Esophagus (tissue), 2 donors: ENCODE measurements around the gene DDAH1. TPM values are rescaled to one million over a fixed set of nuclear protein-coding genes. Genes with fewer than 3 reads are reported as not detected.

Source experiments
- H3K27ac ChIP-seq, 2 donors: one replicate each; pipeline ENCODE4 v1.5.1; 2013; ENCODE audit warnings: low read depth in 2 of 2, mild to moderate bottlenecking in 2 of 2, inconsistent platforms in 1 of 2, low read length in 1 of 2, moderate library complexity in 1 of 2
- H3K27me3 ChIP-seq, 2 donors: one replicate each; pipeline ENCODE4 v1.6.1; 2013; ENCODE audit warnings: low read length in 2 of 2, control low read depth in 1 of 2, mild to moderate bottlenecking in 1 of 2; ENCODE audit not compliant: insufficient read depth in 2 of 2, control insufficient read depth in 1 of 2
- H3K36me3 ChIP-seq, 2 donors: one replicate each; pipeline ENCODE4 v1.6.1; 2013; ENCODE audit warnings: low read length in 1 of 2; ENCODE audit not compliant: control insufficient read depth in 2 of 2, insufficient read depth in 2 of 2
- H3K4me1 ChIP-seq, 2 donors: one replicate each; pipeline ENCODE4 v1.6.1; 2013; ENCODE audit warnings: low read length in 1 of 2; ENCODE audit not compliant: control insufficient read depth in 2 of 2, insufficient read depth in 2 of 2
- H3K4me3 ChIP-seq, 2 donors: one replicate each; pipeline ENCODE4 v1.5.1; 2013; ENCODE audit warnings: low read length in 2 of 2, mild to moderate bottlenecking in 2 of 2, low read depth in 1 of 2, moderate library complexity in 1 of 2
- H3K9me3 ChIP-seq, 2 donors: one replicate each; pipeline ENCODE4 v1.6.1; 2013; ENCODE audit warnings: mild to moderate bottlenecking in 2 of 2, low read depth in 1 of 2, low read length in 1 of 2, moderate library complexity in 1 of 2; ENCODE audit not compliant: control insufficient read depth in 2 of 2, insufficient read depth in 1 of 2
- WGBS, 2 donors: extraction: QIAGEN DNeasy Blood & Tissue Kit; methylation state at CpG; one replicate each; pipeline ENCODE4 v1.1.7; 2013; 5-methylcytosine and 5-hydroxymethylcytosine counted together
- polyA plus RNA-seq, 2 donors: library from polyadenylated mRNA; stranded (reverse); fragments of 200-250 nt; gene quantifications; one replicate each; pipeline ENCODE4 v1.2.3, GENCODE V29; 2013
- donor health status: healthy with polysubstance abuse.
- donor health status: Bipolar disorder and iron deficiency.

DDAH1 gene
- polyA plus RNA-seq, 2 donors = 5.9 to 6.9 TPM

DNA sequence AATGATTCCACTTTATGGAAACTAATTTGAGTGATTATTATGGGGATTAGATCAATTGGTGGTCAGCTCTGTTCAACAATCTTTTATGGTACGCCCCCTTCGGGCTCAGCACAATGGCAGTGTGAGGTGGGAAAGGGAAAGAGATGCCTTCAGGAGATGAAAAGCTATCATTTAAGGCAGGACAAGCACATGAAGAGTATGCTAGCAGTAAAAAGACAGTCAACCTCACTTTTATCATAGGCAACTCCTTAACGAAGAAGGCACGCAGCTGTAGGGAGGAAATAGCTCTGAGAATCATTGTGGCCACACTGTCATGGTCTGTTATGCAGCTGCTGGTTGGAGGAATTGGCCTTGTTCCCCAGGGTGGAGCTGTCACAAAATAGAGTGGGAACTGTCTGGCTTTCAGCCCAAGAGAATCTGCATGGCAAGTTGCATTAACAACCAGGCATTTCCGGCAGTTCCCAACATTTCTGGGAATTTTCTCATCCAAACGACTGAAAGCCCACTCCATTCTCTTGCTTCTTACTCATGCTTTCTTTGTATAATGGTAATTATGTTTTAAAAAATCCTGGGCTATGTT is 134.2 kb downstream of the DDAH1 start:
- no peak overlapping the region for H3K4me3 ChIP-seq
- peaks cover 0 to 7% of the 10 kb centered on the region in 2 donors for H3K4me1 ChIP-seq
- WGBS, 2 donors = 58 to 63% methylated on average over 6 of the region's 6 CpGs
- no peaks in the 10 kb centered on the region for H3K36me3 ChIP-seq
- peak overlapping the region in 1 of 2 donors; percentile 31 for H3K27ac ChIP-seq
- H3K9me3 ChIP-seq = no peaks in the 10 kb centered on the region
- no peaks in the 10 kb centered on the region for H3K27me3 ChIP-seq

DNA sequence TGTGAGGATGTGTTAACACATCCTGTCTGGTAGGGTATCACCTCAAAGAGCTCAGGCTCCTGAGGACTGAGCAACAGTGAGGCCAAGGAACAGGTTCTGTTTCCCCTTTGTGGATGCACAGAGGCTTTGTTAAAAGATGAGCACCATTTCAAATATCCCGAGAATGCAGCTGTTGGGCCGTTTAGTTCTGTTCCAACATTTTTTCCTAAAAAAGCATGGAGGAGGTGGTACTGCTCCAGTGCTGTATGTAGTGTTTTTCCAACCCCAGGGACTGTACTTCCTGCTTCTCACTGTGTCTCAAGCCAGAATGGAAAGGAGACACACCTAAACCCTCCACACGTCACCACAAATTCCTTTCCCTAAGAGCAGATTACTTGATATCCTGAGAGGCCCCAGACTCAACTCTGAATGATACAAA is 134.7 kb downstream of the DDAH1 start:
- H3K9me3 ChIP-seq = no peaks in the 10 kb centered on the region
- H3K27me3 ChIP-seq = no peaks in the 10 kb centered on the region
- WGBS, 2 donors = 39 to 41% methylated on average over 3 of the region's 3 CpGs
- H3K27ac ChIP-seq = peak overlapping the region in 1 of 2 donors; percentile 37
- H3K4me1 ChIP-seq = peaks cover 0 to 7% of the 10 kb centered on the region in 2 donors
- no peaks in the 10 kb centered on the region for H3K36me3 ChIP-seq
- no peak overlapping the region for H3K4me3 ChIP-seq

DNA sequence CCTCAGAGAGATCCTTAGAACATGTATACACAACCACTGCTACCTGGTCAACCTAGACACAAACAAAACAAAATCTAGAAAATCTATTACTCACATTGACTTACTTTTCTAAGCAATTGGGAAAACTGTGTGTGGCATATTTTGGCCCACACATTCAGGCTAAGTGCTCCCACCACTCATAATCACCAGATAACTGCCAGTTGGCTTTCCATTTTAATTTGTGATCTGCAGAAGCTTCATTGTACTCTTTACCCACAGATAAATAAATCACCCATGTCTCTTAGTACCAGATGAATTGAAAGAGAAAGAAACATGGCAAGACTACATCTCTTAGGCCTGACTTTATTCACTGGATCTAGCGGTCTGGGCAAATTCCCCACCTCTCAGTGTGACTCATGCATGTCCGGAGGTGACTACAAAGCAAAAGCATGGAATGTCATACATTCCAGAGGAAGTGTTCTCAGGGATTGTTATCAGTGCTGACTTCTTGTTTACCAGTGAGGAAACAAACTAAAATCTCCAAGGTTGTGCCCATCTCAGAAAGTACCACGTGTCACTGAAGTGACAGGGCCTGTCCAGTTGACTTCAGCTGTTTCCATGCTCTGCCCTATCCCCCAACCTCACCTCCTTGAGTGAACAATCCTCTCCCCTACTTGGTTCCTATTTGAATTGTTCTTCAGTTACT is 136.1 kb downstream of the DDAH1 start:
- no peaks in the 10 kb centered on the region for H3K27me3 ChIP-seq
- H3K4me3 ChIP-seq = no peak overlapping the region
- WGBS, 2 donors = 33 to 36% methylated on average over 3 of the region's 3 CpGs
- H3K9me3 ChIP-seq = no peaks in the 10 kb centered on the region
- H3K36me3 ChIP-seq = no peaks in the 10 kb centered on the region
- H3K4me1 ChIP-seq = peaks cover 0 to 7% of the 10 kb centered on the region in 2 donors
- H3K27ac ChIP-seq = peak overlapping the region in 1 of 2 donors; percentile 20

DNA sequence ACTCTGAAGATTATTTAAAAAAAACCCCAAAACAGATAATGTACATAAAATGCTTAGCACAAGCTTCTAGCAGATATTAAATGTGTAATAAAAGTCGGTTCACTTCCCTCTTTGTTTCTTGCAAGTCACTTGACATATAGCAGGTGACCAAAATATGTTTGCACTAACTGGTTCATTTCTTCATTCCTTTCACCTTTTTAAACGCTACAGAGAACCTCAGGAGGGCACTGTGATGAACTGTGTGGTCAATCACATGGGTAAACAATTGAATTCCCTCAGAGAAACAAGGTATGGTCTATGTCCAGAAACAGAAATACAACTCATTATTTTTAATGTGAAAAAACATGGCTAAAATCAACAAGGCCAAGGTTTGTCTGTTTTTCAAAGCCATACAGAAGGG is 137.2 kb downstream of the DDAH1 start:
- Histone ChIP-seq H3K9me3 (no peaks in the 10 kb centered on the region), H3K36me3 (no peaks in the 10 kb centered on the region), H3K27me3 (no peaks in the 10 kb centered on the region), H3K4me3 (no peak overlapping the region), H3K27ac (no peak overlapping the region), H3K4me1 (peaks cover 0 to 7% of the 10 kb centered on the region in 2 donors)
- WGBS, 2 donors = 66 to 84% methylated on average over 2 of the region's 2 CpGs

DNA sequence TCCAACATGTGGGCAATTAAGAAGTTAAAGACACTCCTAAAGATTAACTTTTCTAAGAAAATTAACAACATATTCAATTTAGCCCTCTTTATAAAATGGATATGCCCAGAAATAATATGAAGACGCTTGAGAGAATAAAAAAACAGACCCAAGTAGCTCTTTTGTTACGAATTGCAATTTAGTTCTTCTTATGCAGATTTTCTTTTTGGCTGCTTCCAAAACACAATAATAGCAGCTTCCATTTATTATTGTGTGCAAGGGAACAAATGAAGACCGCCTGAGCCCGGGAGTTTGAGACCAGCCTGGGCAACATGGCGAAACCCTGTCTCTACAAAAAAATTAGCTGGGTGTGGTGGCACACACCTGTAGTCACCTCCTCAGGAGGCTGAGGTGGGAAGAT is 138.1 kb downstream of the DDAH1 start:
- WGBS, 2 donors = 95% methylated on average over 5 of the region's 5 CpGs
- no peaks in the 10 kb centered on the region for H3K27me3 ChIP-seq
- H3K27ac ChIP-seq = no peak overlapping the region
- no peaks in the 10 kb centered on the region for H3K9me3 ChIP-seq
- peaks cover 0 to 7% of the 10 kb centered on the region in 2 donors for H3K4me1 ChIP-seq
- no peak overlapping the region for H3K4me3 ChIP-seq
- no peaks in the 10 kb centered on the region for H3K36me3 ChIP-seq

DNA sequence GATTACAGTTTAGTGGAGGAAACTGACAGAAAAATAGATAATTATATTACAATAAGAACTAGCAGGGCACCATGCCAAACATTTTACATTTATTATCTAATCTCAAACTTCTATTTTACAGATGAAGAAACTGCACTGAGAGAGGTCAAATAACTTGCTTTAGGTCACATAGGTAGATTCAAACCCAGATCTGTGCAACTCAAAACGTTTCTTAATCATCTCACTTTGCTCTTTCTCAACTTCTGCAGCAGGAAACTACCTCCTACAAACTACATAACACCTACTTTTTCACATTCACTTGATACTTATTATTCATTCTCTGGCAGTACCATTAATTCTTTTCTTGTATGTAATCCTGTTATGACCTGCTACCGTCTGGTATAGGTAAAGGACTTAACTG is 138.6 kb downstream of the DDAH1 start:
- no peaks in the 10 kb centered on the region for H3K36me3 ChIP-seq
- no peak overlapping the region for H3K27ac ChIP-seq
- no peaks in the 10 kb centered on the region for H3K9me3 ChIP-seq
- 50 to 73% methylated on average over 2 of the region's 2 CpGs for WGBS, 2 donors
- H3K27me3 ChIP-seq = no peaks in the 10 kb centered on the region
- no peak overlapping the region for H3K4me3 ChIP-seq
- H3K4me1 ChIP-seq = peaks cover 0 to 7% of the 10 kb centered on the region in 2 donors

DNA sequence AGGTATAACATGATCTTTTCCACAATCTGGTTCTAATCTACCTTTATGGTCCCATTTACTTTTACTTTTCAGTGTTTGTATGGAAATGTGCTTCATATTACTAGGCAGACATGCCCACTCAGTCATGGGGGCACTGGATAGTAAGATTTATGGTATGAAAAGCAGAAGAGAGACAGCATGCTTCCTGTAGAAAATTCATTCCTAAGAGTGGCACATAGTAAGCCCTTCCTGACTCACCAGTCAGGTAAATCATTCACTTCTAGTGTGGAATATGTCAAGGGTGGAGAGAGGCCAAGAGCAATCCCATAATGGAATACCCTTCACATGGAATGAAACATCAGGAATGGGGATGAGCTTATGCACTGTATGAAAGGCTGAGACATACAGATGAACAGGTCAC is 139.0 kb downstream of the DDAH1 start:
- no peaks in the 10 kb centered on the region for H3K36me3 ChIP-seq
- no peak overlapping the region for H3K27ac ChIP-seq
- H3K4me3 ChIP-seq = no peak overlapping the region
- peaks cover 0 to 7% of the 10 kb centered on the region in 2 donors for H3K4me1 ChIP-seq
- H3K27me3 ChIP-seq = no peaks in the 10 kb centered on the region
- no peaks in the 10 kb centered on the region for H3K9me3 ChIP-seq

DNA sequence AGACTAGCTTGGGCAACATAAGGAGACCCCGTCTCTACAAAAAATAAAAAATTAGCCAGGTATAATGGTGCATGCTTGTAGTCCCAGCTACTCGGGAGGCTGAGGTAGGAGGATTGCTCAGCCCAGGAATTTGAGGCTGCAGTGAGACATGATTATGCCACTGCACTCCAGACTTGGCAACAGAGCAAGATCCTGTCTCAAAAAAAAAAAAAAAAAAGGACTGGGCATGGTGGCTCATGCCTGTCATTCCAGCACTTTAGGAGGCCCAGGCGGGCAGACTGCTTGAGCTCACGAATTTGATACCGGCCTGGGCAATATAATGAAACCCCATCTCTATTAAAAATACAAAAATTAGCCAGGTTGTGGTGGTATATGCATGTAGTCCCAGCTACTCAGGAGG is 141.2 kb downstream of the DDAH1 start:
- H3K36me3 ChIP-seq = no peaks in the 10 kb centered on the region
- H3K27ac ChIP-seq = no peak overlapping the region
- 88 to 94% methylated on average over 5 of the region's 5 CpGs for WGBS, 2 donors
- H3K4me3 ChIP-seq = no peak overlapping the region
- no peaks in the 10 kb centered on the region for H3K9me3 ChIP-seq
- H3K4me1 ChIP-seq = no peaks in the 10 kb centered on the region
- no peaks in the 10 kb centered on the region for H3K27me3 ChIP-seq

DNA sequence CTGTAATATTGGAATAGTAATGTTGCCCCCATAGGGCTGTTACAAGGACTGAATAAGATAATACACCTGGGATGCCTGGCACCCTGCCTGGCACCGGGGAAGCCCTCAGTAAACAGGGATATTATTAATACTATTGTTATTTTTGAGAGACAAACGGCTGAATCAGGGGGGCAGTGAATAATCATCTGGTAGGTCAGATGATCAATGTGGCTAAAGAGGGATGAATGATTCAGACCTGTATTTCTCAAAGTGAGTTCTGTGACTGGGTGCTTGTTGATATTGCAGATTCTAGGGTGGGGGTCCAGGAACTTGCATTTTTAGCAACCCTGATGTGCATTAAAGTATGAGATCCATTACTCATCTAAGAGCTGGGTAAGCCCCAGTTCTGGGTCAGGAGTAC is 142.3 kb downstream of the DDAH1 start:
- Histone ChIP-seq H3K27ac (no peak overlapping the region), H3K4me3 (no peak overlapping the region), H3K9me3 (no peaks in the 10 kb centered on the region), H3K36me3 (no peaks in the 10 kb centered on the region), H3K27me3 (no peaks in the 10 kb centered on the region), H3K4me1 (no peaks in the 10 kb centered on the region)
- 43 to 50% methylated on average over 2 of the region's 2 CpGs for WGBS, 2 donors
